NCI-H146 treated with DMSO at 0.1 percent for 48 hours (cell line): ENCODE results near the gene PYDC1.
A peak's percentile ranks its signal among the peaks of the same experiment; 100 is the strongest.
"Not testable (repeated sequence)": the region's sequence is repeated elsewhere in the genome, so short reads cannot be mapped to it uniquely, and the experiment has no call there.

Experiments
- DNase-seq: peaks from one replicate; lab custom pipeline; 2025; ENCODE audit not compliant: unreplicated experiment; lab: John Stamatoyannopoulos, UW

Gene PYDC1

GRCh38 chr16:31223044-31223443 lies 6.1 kb upstream of the PYDC1 start:
- no peak for DNase-seq

- no peak for DNase-seq
Observed at GRCh38 chr16:31221357-31222160, 4.6 kb upstream of the PYDC1 start.

- no peak for DNase-seq
Observed at GRCh38 chr16:31219154-31219741, 2.3 kb upstream of the PYDC1 start.

- no peak for DNase-seq
Observed at GRCh38 chr16:31217136-31217530, 198 bp upstream of the PYDC1 start.

GRCh38 chr16:31215287-31216162 lies 1.4 kb downstream of the PYDC1 start:
- no peak for DNase-seq

- DNase-seq = no peak
Observed at GRCh38 chr16:31214708-31215286, 2.1 kb downstream of the PYDC1 start.

- DNase-seq = no peak
Observed at GRCh38 chr16:31213877-31214707, 2.8 kb downstream of the PYDC1 start, which contains the start of gene TRIM72. TSS of gene TRIM72 (plus strand) at chr16:31214119. CDS start at chr16:31214739, 620 bp downstream.

GRCh38 chr16:31213342-31213741 lies 3.6 kb downstream of the PYDC1 start:
- no peak for DNase-seq

- no peak for DNase-seq
Observed at GRCh38 chr16:31206776-31207175, 10.2 kb downstream of the PYDC1 start.

- DNase-seq = no peak
Observed at GRCh38 chr16:31204871-31205666, 11.9 kb downstream of the PYDC1 start.

GRCh38 chr16:31202414-31203375 lies 14.2 kb downstream of the PYDC1 start, which contains the start of gene PYCARD:
TSS of gene PYCARD (minus strand) at chr16:31202760. CDS start at chr16:31202690, 70 bp downstream.
- DNase-seq = peak; percentile 22

- no peak for DNase-seq
Observed at GRCh38 chr16:31201582-31202413, 15.1 kb downstream of the PYDC1 start.

- DNase-seq = no peak
Observed at GRCh38 chr16:31200821-31201568, 15.9 kb downstream of the PYDC1 start.

- not testable (repeated sequence) for DNase-seq
Observed at GRCh38 chr16:31200111-31200510, 16.8 kb downstream of the PYDC1 start.

- DNase-seq = no peak
Observed at GRCh38 chr16:31199430-31200041, 17.4 kb downstream of the PYDC1 start.

GRCh38 chr16:31198207-31198882 lies 18.6 kb downstream of the PYDC1 start:
- no peak for DNase-seq
